ENCODE results near the gene ZNHIT6. TPM values are rescaled to one million over a fixed set of nuclear protein-coding genes. Genes with fewer than 3 reads are reported as not detected.

ZNHIT6 gene
- total RNA-seq, 1 experiment from 2014 or later = 14.3 TPM

DNA sequence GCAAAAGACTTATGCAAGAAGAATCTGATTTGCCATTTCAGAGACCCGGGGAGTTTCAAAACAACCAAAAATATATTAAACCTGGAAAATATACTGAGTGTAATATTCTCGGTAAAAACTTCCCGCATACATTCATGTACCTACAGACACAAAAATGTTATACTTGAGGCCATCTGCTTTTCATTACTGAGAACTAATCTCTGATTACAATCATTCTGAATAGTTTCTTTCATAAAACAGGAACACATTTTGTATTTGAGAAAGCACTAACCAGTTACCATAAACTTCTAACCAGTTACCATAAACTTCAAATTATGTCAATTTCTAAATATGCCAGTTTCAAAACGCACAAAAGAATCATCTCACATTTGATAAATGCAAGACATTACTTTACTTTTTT, 7.8 kb downstream of the ZNHIT6 start:
- Mint-ChIP-seq H3K27me3 (ENCODE audit: low read depth) (no peaks in the 10 kb centered on the region), H3K9me3 (no peaks in the 10 kb centered on the region; the same call in 1 of the 2 replicates), H3K4me3 (no peak overlapping the region), H3K36me3 (peaks cover 41% of the 10 kb centered on the region), H3K27ac (no peak overlapping the region), H3K4me1 (no peaks in the 10 kb centered on the region)
- POLR2A ChIA-PET = no interaction called here
- CTCF ChIA-PET = interaction anchor here (1.0 kb wide), 1 partner anchor 7 kb away, joined by 3 read pairs; no protein-coding TSS in a partner anchor
- TF ChIP-seq ZNF416 (CRISPR knock-in tag; IDR thresholded peaks at IDR 0.05) = no peak
- no peak for TF ChIP-seq SP1 (CRISPR knock-in tag; conservative IDR thresholded peaks at IDR 0.05)
- TF ChIP-seq CBFB (CRISPR knock-in tag; IDR thresholded peaks at IDR 0.05; ENCODE audit: low read depth) = no peak
- no peak for ATAC-seq
- no peak for DNase-seq (ENCODE audit: low spot score)

DNA sequence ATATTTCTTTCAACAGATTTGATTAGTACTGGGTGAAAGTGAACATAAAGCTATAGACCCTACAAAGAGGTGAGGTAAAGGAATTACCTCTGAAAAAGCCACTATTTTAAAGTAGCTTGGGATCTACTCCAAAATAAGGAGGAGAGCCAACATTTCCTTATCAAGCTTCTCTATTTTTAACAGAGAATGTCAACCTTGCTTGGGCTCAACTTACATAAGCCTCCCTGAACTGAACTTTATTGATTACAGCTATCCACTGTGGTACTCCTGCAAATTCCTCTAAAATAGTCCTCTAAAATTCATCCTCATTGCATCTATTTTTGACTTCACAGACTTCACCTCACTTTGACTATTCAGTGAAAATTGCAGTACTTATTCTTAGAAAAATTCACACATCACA, 10.3 kb downstream of the ZNHIT6 start:
- no peaks in the 10 kb centered on the region for H3K27me3 Mint-ChIP-seq (ENCODE audit: low read depth)
- DNase-seq (ENCODE audit: low spot score) = no peak
- no peak overlapping the region for H3K27ac Mint-ChIP-seq
- H3K9me3 Mint-ChIP-seq = no peaks in the 10 kb centered on the region; the same call in 1 of the 2 replicates
- H3K4me3 Mint-ChIP-seq = no peak overlapping the region
- ATAC-seq = no peak
- no peaks in the 10 kb centered on the region for H3K4me1 Mint-ChIP-seq
- ChIA-PET CTCF (interaction anchor here (1.7 kb wide), 1 partner anchor 10 kb away, joined by 4 read pairs; the partner anchor contains the start of gene ZNHIT6), POLR2A (no interaction called here)
- TF ChIP-seq TEAD4 (CRISPR knock-in tag; IDR thresholded peaks at IDR 0.05) (no peak), ZNF138 (CRISPR knock-in tag; conservative IDR thresholded peaks at IDR 0.05) (no peak), ZNF317 (CRISPR knock-in tag; IDR thresholded peaks at IDR 0.05; ENCODE audit: borderline replicate concordance, low read depth) (no peak), RORB (CRISPR knock-in tag; IDR thresholded peaks at IDR 0.05) (no peak), EMX1 (CRISPR knock-in tag; IDR thresholded peaks at IDR 0.05) (no peak), ZNF263 (CRISPR knock-in tag; IDR thresholded peaks at IDR 0.05; ENCODE audit: low read depth) (no peak), GTF2I (CRISPR knock-in tag; conservative IDR thresholded peaks at IDR 0.05) (no peak), KAT7 (CRISPR knock-in tag; IDR thresholded peaks at IDR 0.05; ENCODE audit: borderline replicate concordance) (no peak), NR3C1 (CRISPR knock-in tag; conservative IDR thresholded peaks at IDR 0.05; ENCODE audit: low read depth) (no peak), SMAD3 (CRISPR knock-in tag; IDR thresholded peaks at IDR 0.05; ENCODE audit: borderline replicate concordance) (no peak), FOXJ3 (CRISPR knock-in tag; IDR thresholded peaks at IDR 0.05; ENCODE audit: borderline replicate concordance) (no peak)
- TF ChIP-seq, protein P1, sequence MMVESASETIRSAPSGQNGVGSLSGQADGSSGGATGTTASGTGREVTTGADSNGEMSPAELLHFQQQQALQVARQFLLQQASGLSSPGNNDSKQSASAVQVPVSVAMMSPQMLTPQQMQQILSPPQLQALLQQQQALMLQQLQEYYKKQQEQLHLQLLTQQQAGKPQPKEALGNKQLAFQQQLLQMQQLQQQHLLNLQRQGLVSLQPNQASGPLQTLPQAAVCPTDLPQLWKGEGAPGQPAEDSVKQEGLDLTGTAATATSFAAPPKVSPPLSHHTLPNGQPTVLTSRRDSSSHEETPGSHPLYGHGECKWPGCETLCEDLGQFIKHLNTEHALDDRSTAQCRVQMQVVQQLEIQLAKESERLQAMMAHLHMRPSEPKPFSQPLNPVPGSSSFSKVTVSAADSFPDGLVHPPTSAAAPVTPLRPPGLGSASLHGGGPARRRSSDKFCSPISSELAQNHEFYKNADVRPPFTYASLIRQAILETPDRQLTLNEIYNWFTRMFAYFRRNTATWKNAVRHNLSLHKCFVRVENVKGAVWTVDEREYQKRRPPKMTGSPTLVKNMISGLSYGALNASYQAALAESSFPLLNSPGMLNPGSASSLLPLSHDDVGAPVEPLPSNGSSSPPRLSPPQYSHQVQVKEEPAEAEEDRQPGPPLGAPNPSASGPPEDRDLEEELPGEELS (CRISPR knock-in tag; IDR thresholded peaks at IDR 0.05) = no peak
- TF ChIP-seq, protein P2, sequence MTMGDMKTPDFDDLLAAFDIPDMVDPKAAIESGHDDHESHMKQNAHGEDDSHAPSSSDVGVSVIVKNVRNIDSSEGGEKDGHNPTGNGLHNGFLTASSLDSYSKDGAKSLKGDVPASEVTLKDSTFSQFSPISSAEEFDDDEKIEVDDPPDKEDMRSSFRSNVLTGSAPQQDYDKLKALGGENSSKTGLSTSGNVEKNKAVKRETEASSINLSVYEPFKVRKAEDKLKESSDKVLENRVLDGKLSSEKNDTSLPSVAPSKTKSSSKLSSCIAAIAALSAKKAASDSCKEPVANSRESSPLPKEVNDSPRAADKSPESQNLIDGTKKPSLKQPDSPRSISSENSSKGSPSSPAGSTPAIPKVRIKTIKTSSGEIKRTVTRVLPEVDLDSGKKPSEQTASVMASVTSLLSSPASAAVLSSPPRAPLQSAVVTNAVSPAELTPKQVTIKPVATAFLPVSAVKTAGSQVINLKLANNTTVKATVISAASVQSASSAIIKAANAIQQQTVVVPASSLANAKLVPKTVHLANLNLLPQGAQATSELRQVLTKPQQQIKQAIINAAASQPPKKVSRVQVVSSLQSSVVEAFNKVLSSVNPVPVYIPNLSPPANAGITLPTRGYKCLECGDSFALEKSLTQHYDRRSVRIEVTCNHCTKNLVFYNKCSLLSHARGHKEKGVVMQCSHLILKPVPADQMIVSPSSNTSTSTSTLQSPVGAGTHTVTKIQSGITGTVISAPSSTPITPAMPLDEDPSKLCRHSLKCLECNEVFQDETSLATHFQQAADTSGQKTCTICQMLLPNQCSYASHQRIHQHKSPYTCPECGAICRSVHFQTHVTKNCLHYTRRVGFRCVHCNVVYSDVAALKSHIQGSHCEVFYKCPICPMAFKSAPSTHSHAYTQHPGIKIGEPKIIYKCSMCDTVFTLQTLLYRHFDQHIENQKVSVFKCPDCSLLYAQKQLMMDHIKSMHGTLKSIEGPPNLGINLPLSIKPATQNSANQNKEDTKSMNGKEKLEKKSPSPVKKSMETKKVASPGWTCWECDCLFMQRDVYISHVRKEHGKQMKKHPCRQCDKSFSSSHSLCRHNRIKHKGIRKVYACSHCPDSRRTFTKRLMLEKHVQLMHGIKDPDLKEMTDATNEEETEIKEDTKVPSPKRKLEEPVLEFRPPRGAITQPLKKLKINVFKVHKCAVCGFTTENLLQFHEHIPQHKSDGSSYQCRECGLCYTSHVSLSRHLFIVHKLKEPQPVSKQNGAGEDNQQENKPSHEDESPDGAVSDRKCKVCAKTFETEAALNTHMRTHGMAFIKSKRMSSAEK (CRISPR knock-in tag; IDR thresholded peaks at IDR 0.05; ENCODE audit: borderline replicate concordance) = no peak
- TF ChIP-seq, protein P3, sequence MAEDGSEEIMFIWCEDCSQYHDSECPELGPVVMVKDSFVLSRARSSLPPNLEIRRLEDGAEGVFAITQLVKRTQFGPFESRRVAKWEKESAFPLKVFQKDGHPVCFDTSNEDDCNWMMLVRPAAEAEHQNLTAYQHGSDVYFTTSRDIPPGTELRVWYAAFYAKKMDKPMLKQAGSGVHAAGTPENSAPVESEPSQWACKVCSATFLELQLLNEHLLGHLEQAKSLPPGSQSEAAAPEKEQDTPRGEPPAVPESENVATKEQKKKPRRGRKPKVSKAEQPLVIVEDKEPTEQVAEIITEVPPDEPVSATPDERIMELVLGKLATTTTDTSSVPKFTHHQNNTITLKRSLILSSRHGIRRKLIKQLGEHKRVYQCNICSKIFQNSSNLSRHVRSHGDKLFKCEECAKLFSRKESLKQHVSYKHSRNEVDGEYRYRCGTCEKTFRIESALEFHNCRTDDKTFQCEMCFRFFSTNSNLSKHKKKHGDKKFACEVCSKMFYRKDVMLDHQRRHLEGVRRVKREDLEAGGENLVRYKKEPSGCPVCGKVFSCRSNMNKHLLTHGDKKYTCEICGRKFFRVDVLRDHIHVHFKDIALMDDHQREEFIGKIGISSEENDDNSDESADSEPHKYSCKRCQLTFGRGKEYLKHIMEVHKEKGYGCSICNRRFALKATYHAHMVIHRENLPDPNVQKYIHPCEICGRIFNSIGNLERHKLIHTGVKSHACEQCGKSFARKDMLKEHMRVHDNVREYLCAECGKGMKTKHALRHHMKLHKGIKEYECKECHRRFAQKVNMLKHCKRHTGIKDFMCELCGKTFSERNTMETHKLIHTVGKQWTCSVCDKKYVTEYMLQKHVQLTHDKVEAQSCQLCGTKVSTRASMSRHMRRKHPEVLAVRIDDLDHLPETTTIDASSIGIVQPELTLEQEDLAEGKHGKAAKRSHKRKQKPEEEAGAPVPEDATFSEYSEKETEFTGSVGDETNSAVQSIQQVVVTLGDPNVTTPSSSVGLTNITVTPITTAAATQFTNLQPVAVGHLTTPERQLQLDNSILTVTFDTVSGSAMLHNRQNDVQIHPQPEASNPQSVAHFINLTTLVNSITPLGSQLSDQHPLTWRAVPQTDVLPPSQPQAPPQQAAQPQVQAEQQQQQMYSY (CRISPR knock-in tag; IDR thresholded peaks at IDR 0.05) = no peak
- TF ChIP-seq, protein P4, sequence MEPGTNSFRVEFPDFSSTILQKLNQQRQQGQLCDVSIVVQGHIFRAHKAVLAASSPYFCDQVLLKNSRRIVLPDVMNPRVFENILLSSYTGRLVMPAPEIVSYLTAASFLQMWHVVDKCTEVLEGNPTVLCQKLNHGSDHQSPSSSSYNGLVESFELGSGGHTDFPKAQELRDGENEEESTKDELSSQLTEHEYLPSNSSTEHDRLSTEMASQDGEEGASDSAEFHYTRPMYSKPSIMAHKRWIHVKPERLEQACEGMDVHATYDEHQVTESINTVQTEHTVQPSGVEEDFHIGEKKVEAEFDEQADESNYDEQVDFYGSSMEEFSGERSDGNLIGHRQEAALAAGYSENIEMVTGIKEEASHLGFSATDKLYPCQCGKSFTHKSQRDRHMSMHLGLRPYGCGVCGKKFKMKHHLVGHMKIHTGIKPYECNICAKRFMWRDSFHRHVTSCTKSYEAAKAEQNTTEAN (CRISPR knock-in tag; IDR thresholded peaks at IDR 0.05) = no peak
- TF ChIP-seq, protein P5, sequence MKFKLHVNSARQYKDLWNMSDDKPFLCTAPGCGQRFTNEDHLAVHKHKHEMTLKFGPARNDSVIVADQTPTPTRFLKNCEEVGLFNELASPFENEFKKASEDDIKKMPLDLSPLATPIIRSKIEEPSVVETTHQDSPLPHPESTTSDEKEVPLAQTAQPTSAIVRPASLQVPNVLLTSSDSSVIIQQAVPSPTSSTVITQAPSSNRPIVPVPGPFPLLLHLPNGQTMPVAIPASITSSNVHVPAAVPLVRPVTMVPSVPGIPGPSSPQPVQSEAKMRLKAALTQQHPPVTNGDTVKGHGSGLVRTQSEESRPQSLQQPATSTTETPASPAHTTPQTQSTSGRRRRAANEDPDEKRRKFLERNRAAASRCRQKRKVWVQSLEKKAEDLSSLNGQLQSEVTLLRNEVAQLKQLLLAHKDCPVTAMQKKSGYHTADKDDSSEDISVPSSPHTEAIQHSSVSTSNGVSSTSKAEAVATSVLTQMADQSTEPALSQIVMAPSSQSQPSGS (CRISPR knock-in tag; IDR thresholded peaks at IDR 0.05; ENCODE audit: borderline replicate concordance, low read depth) = no peak
- TF ChIP-seq, protein P6, sequence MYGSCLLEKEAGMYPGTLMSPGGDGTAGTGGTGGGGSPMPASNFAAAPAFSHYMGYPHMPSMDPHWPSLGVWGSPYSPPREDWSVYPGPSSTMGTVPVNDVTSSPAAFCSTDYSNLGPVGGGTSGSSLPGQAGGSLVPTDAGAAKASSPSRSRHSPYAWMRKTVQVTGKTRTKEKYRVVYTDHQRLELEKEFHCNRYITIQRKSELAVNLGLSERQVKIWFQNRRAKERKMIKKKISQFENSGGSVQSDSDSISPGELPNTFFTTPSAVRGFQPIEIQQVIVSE (CRISPR knock-in tag; IDR thresholded peaks at IDR 0.05; ENCODE audit: borderline replicate concordance) = no peak
- H3K36me3 Mint-ChIP-seq = peaks cover 24% of the 10 kb centered on the region

Measured in WTC11 (cell line).